ENCODE measurements around the gene ENPP7.
"Not testable (repeated sequence)": the region's sequence is repeated elsewhere in the genome, so short reads cannot be mapped to it uniquely, and the experiment has no call there.

ENPP7 gene

GRCh38 chr17:79749958-79750357 lies 19.2 kb downstream of the ENPP7 start:
- DNase-seq, result no peak

DNA sequence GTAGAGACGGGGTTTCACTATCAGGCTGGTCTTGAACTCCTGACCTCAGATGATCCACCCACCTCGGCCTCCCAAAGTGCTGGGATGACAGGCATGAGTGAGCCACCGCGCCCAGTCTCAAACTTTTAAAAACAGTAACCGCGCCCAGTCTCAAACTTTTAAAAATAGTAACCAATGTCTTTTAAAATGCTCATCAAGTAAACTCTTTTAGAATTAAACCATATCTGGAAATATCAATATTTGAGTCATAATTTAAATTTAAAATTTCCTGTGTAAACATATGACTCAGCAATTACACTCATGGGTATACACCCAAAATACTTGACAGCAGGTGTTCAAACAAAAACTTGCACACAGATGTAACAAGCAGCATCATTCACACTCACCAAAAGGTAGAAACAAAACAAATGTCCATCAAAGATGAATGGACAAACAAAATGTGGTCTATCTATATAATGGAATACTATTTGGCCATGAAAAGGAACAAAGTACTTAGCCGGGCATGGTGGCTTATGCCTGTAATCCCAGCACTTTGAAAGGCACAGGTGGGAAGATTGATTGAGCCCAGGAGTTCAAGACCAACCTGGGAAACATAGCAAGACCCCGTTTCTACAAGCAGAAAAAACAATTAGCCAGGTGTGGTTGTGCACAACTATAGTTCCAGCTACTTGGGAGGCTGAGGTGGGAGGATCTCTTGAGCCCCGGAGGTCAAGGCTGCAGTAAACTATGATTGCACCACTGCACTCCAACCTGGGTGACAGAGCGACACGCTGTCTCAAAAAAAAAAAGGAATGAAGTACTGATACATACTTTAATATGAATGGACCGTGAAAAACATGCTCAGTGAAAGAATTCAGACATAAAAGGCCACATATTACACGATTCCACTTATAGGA lies 20.2 kb downstream of the ENPP7 start:
- no peak for DNase-seq

- no peak for DNase-seq
Measured at GRCh38 chr17:79752175-79752574, 21.4 kb downstream of the ENPP7 start.

DNA sequence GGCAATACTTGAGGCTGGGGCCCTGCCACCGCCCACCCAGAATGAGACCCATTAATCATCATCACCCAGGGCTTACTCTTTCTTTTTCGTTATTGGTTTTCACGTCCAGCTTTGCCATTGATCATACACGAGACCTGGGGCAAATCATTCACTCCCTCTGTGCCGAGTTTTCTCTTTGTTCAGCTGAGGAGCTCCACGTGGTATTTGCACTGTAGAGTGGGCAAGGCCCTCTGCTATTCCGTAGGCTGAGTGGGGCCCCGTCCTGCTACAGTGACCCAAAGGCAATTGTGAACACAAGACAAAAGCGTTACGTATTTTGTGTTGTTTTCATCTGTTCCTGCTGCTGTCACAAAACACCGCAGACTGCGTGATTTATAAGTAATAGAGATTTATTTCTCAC lies 23.6 kb downstream of the ENPP7 start:
- no peak for DNase-seq

DNA sequence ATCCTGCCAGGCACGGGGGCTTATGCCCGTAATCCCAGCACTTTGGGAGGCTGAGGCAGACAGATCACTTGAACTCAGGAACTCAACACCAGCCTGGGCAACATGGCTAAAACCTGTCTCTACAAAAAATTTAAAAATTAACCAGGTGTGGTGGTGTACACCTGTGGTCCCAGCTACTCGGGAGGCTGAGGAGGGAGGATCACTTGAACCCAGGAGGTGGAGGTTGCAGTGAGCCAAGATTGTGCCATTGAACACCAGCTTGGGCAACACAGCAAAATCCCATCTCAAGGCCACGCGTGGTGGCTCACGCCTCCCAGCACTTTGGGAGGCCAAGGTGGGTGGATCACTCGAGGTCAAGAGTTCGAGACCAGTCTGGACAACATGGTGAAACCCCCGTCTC lies 24.2 kb downstream of the ENPP7 start:
- not testable (repeated sequence) for DNase-seq

- DNase-seq, result no peak
Measured at GRCh38 chr17:79755591-79755990, 24.8 kb downstream of the ENPP7 start.

GRCh38 chr17:79757140-79757745 lies 26.5 kb downstream of the ENPP7 start:
- DNase-seq, result no peak

- no peak for DNase-seq
Measured at GRCh38 chr17:79758271-79758670, 27.5 kb downstream of the ENPP7 start.

DNA sequence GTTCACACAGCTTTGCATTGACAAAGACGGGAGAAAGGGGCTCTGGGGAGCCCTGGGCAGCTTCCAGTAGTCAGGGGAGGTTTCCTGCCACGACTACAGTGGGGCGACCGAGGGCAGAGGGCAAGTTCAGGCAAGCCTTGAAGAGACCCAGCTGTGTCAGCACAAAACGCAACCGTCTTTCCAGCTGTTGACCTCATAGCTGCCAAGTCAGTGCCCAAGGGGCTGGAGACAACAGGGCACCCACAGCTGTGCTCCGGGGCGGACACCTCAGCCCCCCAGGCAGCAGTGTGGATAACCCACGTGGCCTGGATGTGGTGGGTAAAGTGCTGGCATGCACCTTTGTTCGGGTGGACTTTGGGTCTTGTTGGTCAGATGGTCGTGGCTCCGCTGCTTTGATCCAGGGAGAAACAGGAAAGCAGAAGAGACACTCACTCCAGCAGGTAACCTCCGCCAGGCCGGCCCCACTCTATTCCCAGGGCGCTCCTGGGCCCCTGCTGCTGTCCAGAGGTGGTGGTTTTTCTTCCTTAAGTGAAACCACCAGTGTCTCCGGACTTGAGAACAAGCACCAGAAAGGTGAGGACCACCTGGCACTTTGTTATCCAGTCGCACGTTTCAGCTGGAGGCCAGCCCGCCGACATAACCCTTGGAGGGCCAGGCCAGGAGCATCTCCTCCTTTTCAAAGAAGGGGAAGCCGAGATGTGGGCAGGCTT lies 29.6 kb downstream of the ENPP7 start:
- no peak for DNase-seq

DNA sequence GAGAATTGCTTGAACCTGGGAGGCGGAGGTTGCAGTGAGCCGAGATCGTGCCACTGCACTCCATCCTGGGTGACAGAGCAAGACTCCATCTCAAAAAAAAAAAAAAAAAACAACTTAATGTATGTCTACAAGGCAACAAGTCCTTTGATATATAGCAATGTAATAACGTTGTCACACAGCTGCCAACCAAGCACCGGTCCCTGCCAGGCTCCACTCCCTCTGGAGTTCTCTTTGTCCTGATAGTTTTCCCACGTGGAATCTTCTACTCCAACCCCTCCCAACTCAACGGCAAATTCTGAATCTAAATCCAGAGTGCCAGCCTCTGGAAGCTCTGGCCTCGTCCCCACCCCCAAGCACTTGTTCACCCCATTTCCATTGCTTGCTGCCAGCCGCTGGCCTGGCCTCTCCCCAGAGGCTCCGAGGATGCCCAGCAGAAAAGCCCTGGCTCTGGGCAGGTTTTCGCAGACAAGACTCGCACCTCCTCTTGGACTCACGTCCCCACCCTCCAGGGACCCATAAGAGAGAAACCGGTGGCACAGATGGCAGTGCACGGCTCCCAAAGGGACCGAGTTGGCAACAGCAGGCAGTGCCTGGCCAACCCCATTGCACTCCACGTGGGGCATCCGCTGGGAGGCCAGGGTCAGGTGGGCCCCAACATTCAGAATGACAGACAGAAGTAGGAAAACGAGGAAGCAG lies 31.3 kb downstream of the ENPP7 start:
- no peak for DNase-seq

DNA sequence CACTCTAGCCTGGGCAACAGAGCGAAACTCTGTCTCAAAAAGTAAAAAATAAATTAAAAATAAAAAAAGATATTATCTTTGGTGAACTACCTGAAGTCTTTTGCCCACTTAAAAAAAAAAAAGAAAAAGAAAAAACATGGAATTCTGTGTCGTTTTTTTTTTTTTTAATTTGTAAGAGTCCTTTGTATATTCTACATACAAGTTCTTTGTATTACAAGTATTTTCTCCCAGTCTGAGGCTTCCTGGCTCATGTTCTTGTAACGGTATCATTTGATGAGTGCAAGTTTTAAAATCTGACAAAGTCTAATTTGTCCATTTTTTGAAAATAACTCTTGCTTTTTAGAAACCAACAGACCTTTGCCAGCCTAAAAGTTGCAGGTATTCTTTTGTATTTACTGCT lies 35.0 kb downstream of the ENPP7 start:
- DNase-seq, result no peak

- DNase-seq, result no peak
Measured at GRCh38 chr17:79769570-79770506, 39.1 kb downstream of the ENPP7 start.

DNA sequence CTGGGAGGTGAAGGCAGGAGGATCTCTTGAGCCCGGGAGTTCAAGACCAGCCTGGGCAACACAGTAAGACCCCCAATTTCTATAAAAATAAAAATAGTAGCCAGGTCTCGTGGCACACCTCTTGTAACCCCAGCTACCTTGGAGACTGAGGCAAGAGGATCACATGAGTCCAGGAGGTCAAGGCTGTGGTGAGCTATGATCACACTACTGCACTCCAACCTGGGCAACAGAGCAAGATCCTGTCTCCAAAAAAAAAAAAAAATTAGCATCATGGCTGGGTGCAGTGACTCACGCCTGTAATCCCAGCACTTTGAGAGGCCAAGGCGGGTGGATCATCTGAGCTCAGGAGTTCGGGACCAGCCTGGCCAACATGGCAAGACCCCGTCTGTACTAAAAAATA lies 40.5 kb downstream of the ENPP7 start:
- no peak for DNase-seq

DNA sequence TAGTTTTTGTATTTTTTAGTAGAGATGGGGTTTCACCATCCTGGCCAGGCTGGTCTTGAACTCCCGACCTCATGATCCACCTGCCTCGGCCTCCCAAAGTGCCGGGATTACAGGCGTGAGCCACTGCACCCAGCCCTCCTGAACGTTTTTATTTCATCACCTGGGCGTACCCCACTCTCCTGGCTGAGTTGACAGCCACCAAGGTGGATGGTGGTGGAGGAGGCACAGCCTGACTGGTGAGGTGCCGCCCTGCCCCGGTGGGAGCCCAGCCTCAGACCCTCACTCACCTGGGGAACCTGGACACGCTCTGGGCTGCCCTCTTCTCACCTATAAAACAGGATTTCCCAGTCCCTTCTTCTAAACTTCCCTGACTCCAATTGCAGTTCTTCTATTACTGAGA lies 42.0 kb downstream of the ENPP7 start:
- DNase-seq, result not testable (repeated sequence)

DNA sequence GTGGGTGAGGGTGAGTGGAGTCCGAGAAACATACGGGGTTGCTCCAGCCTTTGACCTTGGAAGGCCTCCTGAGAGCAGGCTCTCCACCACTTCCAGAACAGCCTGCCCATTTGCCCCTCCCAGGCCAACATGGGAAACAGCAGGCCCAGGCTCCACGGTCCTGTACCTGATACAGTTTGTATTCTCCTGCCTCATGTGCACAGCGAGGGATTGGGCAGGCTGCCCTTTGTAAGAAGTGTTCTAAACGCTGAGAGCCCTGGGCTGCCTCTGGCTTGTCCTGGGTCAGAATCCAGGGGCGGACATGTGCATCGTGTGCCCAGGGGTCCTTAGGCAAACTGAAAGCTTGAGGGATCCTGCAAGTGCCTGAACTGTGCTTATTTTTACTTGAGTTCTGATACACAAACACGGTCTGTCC lies 43.8 kb downstream of the ENPP7 start:
- no peak for DNase-seq

DNA sequence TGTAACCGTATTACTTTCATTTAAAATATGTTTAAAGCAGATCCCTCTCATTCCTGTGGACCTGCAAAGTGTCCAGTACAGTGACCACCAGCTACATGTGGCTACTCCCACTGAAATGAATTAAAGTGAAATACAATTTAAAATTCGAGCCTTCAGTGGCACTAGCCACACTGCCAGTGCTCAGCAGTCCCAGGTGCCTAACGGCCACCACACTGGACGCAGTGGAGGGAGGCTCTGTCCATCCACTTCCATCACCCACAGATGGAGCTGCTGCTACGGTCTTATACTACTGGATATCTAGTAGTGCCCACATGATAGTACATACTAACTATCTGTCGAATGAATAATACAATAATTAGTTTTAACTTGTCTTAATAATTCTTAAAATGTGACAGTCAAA lies 44.9 kb downstream of the ENPP7 start:
- DNase-seq, result peak; percentile 15

DNA sequence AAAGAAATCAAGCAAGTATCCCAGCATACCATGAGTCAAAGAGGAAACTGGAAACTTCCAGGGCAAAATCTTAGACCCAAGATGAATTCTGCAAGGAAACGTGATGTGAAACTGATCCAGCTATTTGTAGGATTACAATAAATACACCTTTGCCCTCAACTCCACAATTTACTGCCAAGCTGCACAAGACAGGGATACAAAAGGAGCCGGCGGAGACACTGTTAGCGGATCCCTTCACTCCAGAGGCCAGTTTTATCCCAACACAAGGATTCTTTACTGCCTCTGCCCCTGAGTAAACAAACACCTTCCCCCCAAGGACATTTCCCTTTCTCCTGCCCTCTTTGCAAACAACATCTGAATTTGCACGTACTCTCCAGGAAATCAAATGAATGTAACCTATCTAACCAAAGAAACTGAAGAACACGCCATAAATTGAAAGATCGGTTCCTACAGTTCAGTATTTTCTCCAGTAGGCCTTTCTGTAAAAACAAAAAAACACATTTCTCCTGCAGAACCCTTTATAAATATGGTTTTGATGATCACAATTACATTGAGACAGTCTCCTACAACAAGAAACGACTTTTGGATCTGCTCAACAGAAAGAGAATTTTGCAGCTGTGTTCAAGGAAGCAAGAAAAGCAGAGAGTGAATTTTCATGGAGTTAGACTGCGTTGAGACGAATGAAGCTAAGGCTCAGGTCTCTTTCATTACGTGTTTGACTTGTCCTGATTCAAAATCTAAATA lies 45.8 kb downstream of the ENPP7 start:
- DNase-seq, result no peak

DNA sequence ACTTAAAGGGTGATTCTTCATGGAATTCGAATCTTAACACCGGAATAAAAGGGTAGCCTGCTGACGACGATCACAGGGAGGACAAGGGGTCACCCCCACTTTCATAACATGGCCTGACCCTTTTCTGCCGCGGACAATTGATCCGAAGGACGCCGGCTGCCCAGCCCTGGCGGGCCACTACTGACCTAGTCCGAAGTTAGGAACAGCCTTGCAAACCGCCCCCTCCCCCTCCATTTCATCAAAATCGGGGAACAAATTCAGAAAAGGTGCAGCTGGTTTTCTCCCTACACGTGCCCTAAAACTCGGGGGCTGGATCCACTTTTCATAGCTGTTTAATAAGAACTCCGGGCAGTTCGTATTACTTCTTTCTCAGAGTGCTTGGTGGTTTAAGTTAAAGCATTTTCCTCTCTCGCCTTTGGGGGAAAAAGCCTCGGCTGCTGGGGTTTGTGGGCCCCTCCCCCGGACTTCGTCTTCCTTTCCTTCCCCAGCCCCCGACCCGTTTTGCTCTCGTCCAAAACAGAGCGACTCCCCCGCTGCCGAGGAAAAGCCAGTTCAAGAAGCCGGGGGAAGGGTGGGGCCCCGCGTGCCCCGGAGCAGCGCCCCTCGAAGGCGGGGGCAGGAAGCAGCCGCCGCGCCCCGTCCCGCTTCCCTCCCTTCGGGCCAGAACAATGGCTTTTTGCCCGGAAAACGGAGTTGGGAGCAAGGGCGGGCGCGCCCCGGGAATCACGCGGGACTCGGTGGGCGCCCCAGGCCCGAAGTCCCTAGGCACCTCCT lies 46.6 kb downstream of the ENPP7 start:
- DNase-seq, result peak; percentile 72

DNA sequence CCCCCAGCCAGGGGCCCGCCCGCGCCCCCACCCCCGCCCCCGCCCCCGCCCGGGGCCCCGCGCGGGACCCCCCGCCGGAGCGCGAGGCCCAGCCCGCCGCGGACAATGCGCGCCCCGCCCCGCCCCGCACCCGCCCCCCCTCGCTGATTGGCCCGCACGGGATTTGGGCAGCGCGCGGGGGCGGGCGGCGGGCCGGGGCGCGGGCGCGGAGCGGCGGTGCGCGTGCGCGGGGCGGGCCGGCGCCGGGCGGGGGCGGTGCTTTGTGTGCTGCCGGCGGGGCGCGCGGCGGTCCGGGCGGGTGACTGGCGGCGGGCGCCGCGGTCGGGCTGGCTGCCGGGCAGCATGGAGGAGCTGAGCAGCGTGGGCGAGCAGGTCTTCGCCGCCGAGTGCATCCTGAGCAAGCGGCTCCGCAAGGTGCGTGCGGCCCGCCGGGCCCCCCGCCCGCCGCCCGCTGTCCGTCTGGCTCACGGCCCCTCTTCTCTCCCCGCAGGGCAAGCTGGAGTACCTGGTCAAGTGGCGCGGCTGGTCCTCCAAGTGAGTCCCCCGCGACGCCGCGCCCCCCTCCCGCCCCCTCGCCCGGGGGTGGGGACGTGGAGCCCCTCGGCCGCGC lies 47.3 kb downstream of the ENPP7 start, which contains the start of gene CBX2:
CBX2 (plus strand) TSS at position 255 of the 610 bp plus-strand sequence; CDS start at position 343, 88 bp downstream.
- peak; percentile 72 for DNase-seq

Measured in NCI-H146 (cell line).